HepG2 (cell line): Measurements from ENCODE around the gene DMRTA2. TPM values are rescaled to one million over a fixed set of nuclear protein-coding genes. Genes with fewer than 3 reads are reported as not detected.

ENCODE experiments used
- ATAC-seq: fragments of 200-7000 bp; cut with Tn5 transposase; 3 replicates; pipeline ENCODE4 v1.9.1; 2020; ENCODE audit warnings: mild to moderate bottlenecking, moderate library complexity
- BruUV-seq: library from RNA; stranded (reverse); fragments of 400-500 nt; replicated peaks from 2 replicates; lab custom pipeline; 2021; lab: Mats Ljungman, UMichigan
- CTCF ChIA-PET: fragments of 300-600 bp; formaldehyde crosslinking; extraction: SDS; loops from one replicate; lab custom pipeline; 2021; ENCODE audit warnings: low total read pairs, inconsistent platforms, low intra/inter-chr PET ratio; lab: Yijun Ruan, JAX
- POLR2A ChIA-PET: fragments of 350-600 bp; sonication (Branson Sonifier 250); formaldehyde crosslinking; loops from one replicate; lab custom pipeline; 2020; ENCODE audit warnings: antibody characterized with exemption, inconsistent platforms; lab: Yijun Ruan, JAX
- DNase-seq: peaks from one replicate; pipeline ENCODE4 v3.0.0-alpha.2; 2015; ENCODE audit warnings: low spot score
- FAIRE-seq: peaks from 3 replicates; lab custom pipeline; 2011; peaks lifted over from hg19 to GRCh38; lab: Jason Lieb, UNC
- H2AFZ ChIP-seq: one replicate; pipeline ENCODE4 v1.6.1; 2011; ENCODE audit warnings: low read length, inconsistent platforms
- H3K27ac ChIP-seq: fragments of 300-600 bp; 3 replicates; pipeline ENCODE4 v1.8.0; 2011; ENCODE audit warnings: mixed run types, mild to moderate bottlenecking, mixed read lengths, low read length, inconsistent platforms; ENCODE audit not compliant: insufficient read depth; ENCODE audit errors: extremely low read length
- H3K27me3 ChIP-seq, 2 experiments: fragments of 200-600 bp in 1 of 2; 2 replicates in 1 of 2; 3 replicates in 1 of 2; pipeline versions ENCODE4 v1.6.0 to v1.8.0; 2011; ENCODE audit warnings: low read length in 2 of 2, mild to moderate bottlenecking in 2 of 2, moderate library complexity in 2 of 2, inconsistent platforms in 1 of 2; ENCODE audit not compliant: insufficient read depth in 2 of 2, control insufficient read depth in 1 of 2
- H3K36me3 ChIP-seq, 2 experiments: fragments of 200-600 bp in 1 of 2; replicated peaks in 1 of 2; 2 replicates in 1 of 2; 3 replicates in 1 of 2; pipeline versions ENCODE4 v1.5.1 to v1.8.0; 2011; ENCODE audit warnings: low read length in 2 of 2, inconsistent platforms in 1 of 2; ENCODE audit not compliant: insufficient read depth in 2 of 2, control insufficient read depth in 1 of 2
- H3K4me1 ChIP-seq: 2 replicates; pipeline ENCODE4 v1.5.1; 2012; ENCODE audit warnings: low read length, inconsistent platforms; ENCODE audit not compliant: insufficient read depth
- H3K4me2 ChIP-seq: 2 replicates; pipeline ENCODE4 v1.6.0; 2011; ENCODE audit warnings: low read depth, low read length, inconsistent platforms
- H3K4me3 ChIP-seq, 3 experiments: fragments of 200-600 bp in 1 of 3; sonication (generic), shearing (Covaris generic) in 1 of 3; replicated peaks in 1 of 3; 2 replicates each; pipeline ENCODE4 v1.5.1; 2011 to 2016; ENCODE audit warnings: low read length in 3 of 3, inconsistent platforms in 2 of 3, low read depth in 2 of 3, mild to moderate bottlenecking in 2 of 3, control low read depth in 1 of 3, mixed read lengths in 1 of 3; ENCODE audit not compliant: insufficient read depth in 1 of 3
- H3K79me2 ChIP-seq: one replicate; pipeline ENCODE4 v1.6.1; 2011; ENCODE audit warnings: low read length, inconsistent platforms; ENCODE audit not compliant: insufficient read depth
- H3K9ac ChIP-seq: 2 replicates; pipeline ENCODE4 v1.6.0; 2011; ENCODE audit warnings: mild to moderate bottlenecking, low read depth, low read length, inconsistent platforms; ENCODE audit not compliant: insufficient read depth
- H3K9me3 ChIP-seq: 2 replicates; pipeline ENCODE4 v1.5.1; 2012; ENCODE audit warnings: mild to moderate bottlenecking, low read length
- H4K20me1 ChIP-seq: 2 replicates; pipeline ENCODE4 v1.6.0; 2011; ENCODE audit warnings: inconsistent platforms, mild to moderate bottlenecking, low read length, moderate library complexity; ENCODE audit not compliant: insufficient read depth
- ATF3 ChIP-seq: sonication (generic); formaldehyde crosslinking; IDR thresholded peaks from 2 replicates; pipeline ENCODE4 v1.4.0; 2020; ENCODE audit warnings: missing genetic modification reagents
- CBX1 ChIP-seq: IDR thresholded peaks from one replicate; pipeline ENCODE4 v1.6.1; 2016; ENCODE audit warnings: antibody characterized with exemption, low read depth
- EED ChIP-seq: sonication (generic); formaldehyde crosslinking; IDR thresholded peaks from 2 replicates; pipeline ENCODE4 v1.5.0; 2020; ENCODE audit warnings: mild to moderate bottlenecking, missing genetic modification reagents
- HDAC2 ChIP-seq: sonication (generic); formaldehyde crosslinking; IDR thresholded peaks from 2 replicates; pipeline ENCODE4 v1.4.0; 2020; ENCODE audit warnings: missing genetic modification reagents
- JDP2 ChIP-seq: sonication (generic); formaldehyde crosslinking; IDR thresholded peaks from 2 replicates; pipeline ENCODE4 v1.8.1; 2022; ENCODE audit warnings: missing genetic modification reagents, borderline replicate concordance
- MLX ChIP-seq: IDR thresholded peaks from 2 replicates; pipeline ENCODE4 v1.6.1; 2016
- NFATC3 ChIP-seq: sonication (generic); formaldehyde crosslinking; IDR thresholded peaks from 2 replicates; pipeline ENCODE4 v1.5.1; 2020; ENCODE audit warnings: mild to moderate bottlenecking, missing genetic modification reagents
- NFE2 ChIP-seq: sonication (generic); formaldehyde crosslinking; IDR thresholded peaks from 2 replicates; pipeline ENCODE4 v1.4.0; 2020; ENCODE audit warnings: missing genetic modification reagents
- PAX8 ChIP-seq: sonication (generic); formaldehyde crosslinking; IDR thresholded peaks from 2 replicates; pipeline ENCODE4 v1.8.0; 2022; ENCODE audit warnings: mild to moderate bottlenecking, missing genetic modification reagents, borderline replicate concordance
- TERF1 ChIP-seq: sonication (generic); formaldehyde crosslinking; IDR thresholded peaks from 2 replicates; pipeline ENCODE4 v1.8.0; 2022; ENCODE audit warnings: mild to moderate bottlenecking, missing genetic modification reagents, moderate library complexity
- ZNF282 ChIP-seq: fragments of 450-650 bp; IDR thresholded peaks from 2 replicates; pipeline ENCODE4 v1.6.1; 2018; ENCODE audit not compliant: partially characterized antibody
- ZNF510 ChIP-seq: sonication (generic); formaldehyde crosslinking; IDR thresholded peaks from 2 replicates; pipeline ENCODE4 v1.4.0; 2020; ENCODE audit warnings: low read depth, mild to moderate bottlenecking, missing genetic modification reagents
- ZNF672 ChIP-seq: sonication (generic); formaldehyde crosslinking; IDR thresholded peaks from 2 replicates; pipeline ENCODE4 v1.8.1; 2022; ENCODE audit warnings: missing genetic modification reagents
- WGBS: methylation state at CpG from one replicate; pipeline ENCODE4 v1.1.6; 2017; ENCODE audit warnings: low lambda C conversion rate; 5-methylcytosine and 5-hydroxymethylcytosine counted together
- in situ Hi-C: cut with HindIII; loops from 2 replicates; pipeline ENCODE4 v1.10.0; 2017; ENCODE audit warnings: low pct_unique_long_range_greater_than_20kb; ENCODE audit not compliant: extremely low pct_ligation_motif_present
- intact Hi-C: fragments of 100-400 bp; cut with micrococcal nuclease; formaldehyde crosslinking; loops from one replicate; pipeline ENCODE4 v1.10.0; 2022; ENCODE audit not compliant: unreplicated experiment
- polyA plus RNA-seq, 8 experiments: library from polyadenylated mRNA; depleted of rRNA in 3 of 8; stranded (reverse) in 7 of 8; unstranded in 1 of 8; fragments of >200 nt; fragmentation: Illumina TruSeq in 4 of 8; extraction: Trizol in 4 of 8; gene quantifications; 2 replicates each; pipeline versions ENCODE4 v1.2.1 to v1.2.3, GENCODE V29; 2011 to 2016; ENCODE audit warnings: low read depth in 4 of 8, missing spikeins in 1 of 8, mixed read lengths in 1 of 8; ENCODE audit not compliant: insufficient read depth in 1 of 8
- total RNA-seq, 5 experiments: library from RNA; depleted of rRNA; stranded (reverse); fragments of >200 nt; fragmentation: Illumina TruSeq; extraction: Trizol; gene quantifications; 2 replicates each; pipeline ENCODE4 v1.2.3, GENCODE V29; 2016; ENCODE audit warnings: low read depth in 1 of 5
- TF ChIP-seq, protein P1 (sequence below): sonication (generic); formaldehyde crosslinking; IDR thresholded peaks from 2 replicates; pipeline ENCODE4 v1.4.0; 2020; ENCODE audit warnings: missing genetic modification reagents, borderline replicate concordance
- TF ChIP-seq, protein P2 (sequence below): sonication (generic); formaldehyde crosslinking; IDR thresholded peaks from 2 replicates; pipeline ENCODE4 v1.4.0; 2020; ENCODE audit warnings: missing genetic modification reagents

DMRTA2 gene
- total and polyA plus RNA-seq, 2 of the 13 experiments (the other 11 are each of a cell fraction or from before 2014, with no cell fraction given), result not detected

DNA sequence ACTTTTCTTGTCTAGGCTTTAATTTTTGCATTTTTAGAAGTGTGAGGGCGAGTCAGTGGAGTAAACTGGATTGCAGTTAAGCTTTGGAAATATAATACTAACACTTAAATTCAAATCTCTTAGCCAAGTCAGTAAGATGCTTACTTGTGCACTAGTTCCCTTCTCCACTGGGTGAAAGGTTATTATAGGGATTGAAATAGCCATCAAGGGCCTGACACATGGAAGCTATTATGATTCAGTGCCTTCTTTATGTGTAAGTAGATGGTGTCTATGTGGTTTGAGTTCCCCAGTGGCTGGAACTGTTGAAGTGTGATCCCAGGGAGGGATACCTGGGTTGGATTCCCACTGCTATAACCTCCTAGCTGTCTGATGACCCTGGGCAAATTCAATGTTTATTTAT is 24.7 kb upstream of the DMRTA2 start:
- no peak for ATAC-seq
- POLR2A ChIA-PET, result no interaction called here

DNA sequence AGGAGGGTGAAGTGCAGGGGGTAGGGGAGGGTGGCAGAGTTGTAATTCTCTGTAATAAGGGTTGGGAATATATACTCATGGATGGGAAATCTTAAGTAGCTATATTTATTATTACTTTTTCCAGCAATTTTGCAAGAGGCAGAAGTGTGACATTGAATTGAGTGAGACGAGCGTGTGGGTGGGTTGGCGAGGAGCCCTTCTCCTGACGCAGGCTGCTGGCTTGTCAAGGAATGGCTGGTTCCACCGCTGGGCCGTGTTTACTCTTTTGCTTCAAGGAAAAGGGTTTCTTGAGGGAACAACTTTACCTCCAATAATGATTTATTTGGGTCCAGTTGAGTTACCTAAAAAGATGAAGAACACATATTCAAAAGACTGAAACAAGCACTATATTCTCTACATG is 17.9 kb upstream of the DMRTA2 start:
- CTCF ChIA-PET, result no interaction called here
- POLR2A ChIA-PET, result no interaction called here
- H3K4me1 ChIP-seq, result no peaks in the 10 kb centered on the region
- in situ Hi-C loops, result no loop called here
- no peak overlapping the region for H3K27ac ChIP-seq
- H4K20me1 ChIP-seq, result no peaks in the 10 kb centered on the region
- intact Hi-C loops, result no loop called here
- no peak for TF ChIP-seq ZNF282
- TF ChIP-seq JDP2 (CRISPR knock-in tag), result no peak
- TF ChIP-seq, protein P1, sequence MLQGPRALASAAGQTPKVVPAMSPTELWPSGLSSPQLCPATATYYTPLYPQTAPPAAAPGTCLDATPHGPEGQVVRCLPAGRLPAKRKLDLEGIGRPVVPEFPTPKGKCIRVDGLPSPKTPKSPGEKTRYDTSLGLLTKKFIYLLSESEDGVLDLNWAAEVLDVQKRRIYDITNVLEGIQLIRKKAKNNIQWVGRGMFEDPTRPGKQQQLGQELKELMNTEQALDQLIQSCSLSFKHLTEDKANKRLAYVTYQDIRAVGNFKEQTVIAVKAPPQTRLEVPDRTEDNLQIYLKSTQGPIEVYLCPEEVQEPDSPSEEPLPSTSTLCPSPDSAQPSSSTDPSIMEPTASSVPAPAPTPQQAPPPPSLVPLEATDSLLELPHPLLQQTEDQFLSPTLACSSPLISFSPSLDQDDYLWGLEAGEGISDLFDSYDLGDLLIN (CRISPR knock-in tag), result no peak
- TF ChIP-seq, protein P2, sequence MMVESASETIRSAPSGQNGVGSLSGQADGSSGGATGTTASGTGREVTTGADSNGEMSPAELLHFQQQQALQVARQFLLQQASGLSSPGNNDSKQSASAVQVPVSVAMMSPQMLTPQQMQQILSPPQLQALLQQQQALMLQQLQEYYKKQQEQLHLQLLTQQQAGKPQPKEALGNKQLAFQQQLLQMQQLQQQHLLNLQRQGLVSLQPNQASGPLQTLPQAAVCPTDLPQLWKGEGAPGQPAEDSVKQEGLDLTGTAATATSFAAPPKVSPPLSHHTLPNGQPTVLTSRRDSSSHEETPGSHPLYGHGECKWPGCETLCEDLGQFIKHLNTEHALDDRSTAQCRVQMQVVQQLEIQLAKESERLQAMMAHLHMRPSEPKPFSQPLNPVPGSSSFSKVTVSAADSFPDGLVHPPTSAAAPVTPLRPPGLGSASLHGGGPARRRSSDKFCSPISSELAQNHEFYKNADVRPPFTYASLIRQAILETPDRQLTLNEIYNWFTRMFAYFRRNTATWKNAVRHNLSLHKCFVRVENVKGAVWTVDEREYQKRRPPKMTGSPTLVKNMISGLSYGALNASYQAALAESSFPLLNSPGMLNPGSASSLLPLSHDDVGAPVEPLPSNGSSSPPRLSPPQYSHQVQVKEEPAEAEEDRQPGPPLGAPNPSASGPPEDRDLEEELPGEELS (CRISPR knock-in tag), result no peak
- TF ChIP-seq TERF1, result no peak
- no peak for TF ChIP-seq PAX8 (CRISPR knock-in tag)
- TF ChIP-seq ZNF510 (CRISPR knock-in tag), result no peak
- TF ChIP-seq, all 625 proteins: peak for 0
- Histone ChIP-seq H3K4me2 (no peak overlapping the region), H3K27me3 (no peaks in the 10 kb centered on the region), H3K79me2 (no peaks in the 10 kb centered on the region), H3K9ac (no peak overlapping the region), H3K9me3 (no peaks in the 10 kb centered on the region), H3K4me3 (no peak overlapping the region), H2AFZ (no peak overlapping the region), H3K36me3 (peaks cover 7 to 19% of the 10 kb centered on the region in 2 experiments; a peak in 3 of 5 replicates)
- DNase-seq, result no peak
- ATAC-seq, result no peak
- no peak for FAIRE-seq
- 98% methylated on average over 6 of the region's 6 CpGs for WGBS
- BruUV-seq, result no TSS peak

More for the DNA sequence above, 24.7 kb upstream of the DMRTA2 start:
- intact Hi-C loops (no loop called here), in situ Hi-C loops (no loop called here)
- BruUV-seq, result no TSS peak
- CTCF ChIA-PET, result no interaction called here
- no peaks in the 10 kb centered on the region for H3K4me1 ChIP-seq
- no peak overlapping the region for H3K4me2 ChIP-seq
- no peaks in the 10 kb centered on the region for H3K79me2 ChIP-seq
- TF ChIP-seq HDAC2 (CRISPR knock-in tag) (no peak), MLX (CRISPR knock-in tag) (no peak), NFATC3 (CRISPR knock-in tag) (no peak), NFE2 (CRISPR knock-in tag) (no peak), CBX1 (no peak), ATF3 (CRISPR knock-in tag) (no peak), EED (CRISPR knock-in tag) (no peak), ZNF672 (CRISPR knock-in tag) (no peak)
- TF ChIP-seq, all 625 proteins: peak for 0
- peaks cover 1 to 5% of the 10 kb centered on the region in 2 experiments; a peak in 2 of 5 replicates for H3K36me3 ChIP-seq
- H2AFZ ChIP-seq, result no peak overlapping the region
- H4K20me1 ChIP-seq, result no peaks in the 10 kb centered on the region
- DNase-seq (no peak), FAIRE-seq (no peak)
- H3K9ac ChIP-seq, result no peak overlapping the region
- no peak overlapping the region for H3K27ac ChIP-seq
- no peak overlapping the region for H3K4me3 ChIP-seq
- no peaks in the 10 kb centered on the region for H3K9me3 ChIP-seq
- no peaks in the 10 kb centered on the region for H3K27me3 ChIP-seq
- 82% methylated on average over 1 of the region's 1 CpG for WGBS
